GM06990 (cell line): ENCODE results near the gene RUNDC1.

ENCODE experiments used
- DNase-seq: peaks from one replicate; pipeline ENCODE4 v3.0.0-alpha.2; 2011; ENCODE audit not compliant: insufficient read length; ENCODE audit errors: extremely low read depth
- H3K27me3 ChIP-seq: replicated peaks from 2 replicates; pipeline ENCODE4 v1.6.0; 2011; ENCODE audit warnings: low read length; ENCODE audit not compliant: control insufficient read depth, insufficient read depth
- H3K36me3 ChIP-seq: 2 replicates; pipeline ENCODE4 v1.5.1; 2011; ENCODE audit warnings: low read length; ENCODE audit not compliant: control insufficient read depth, insufficient read depth
- H3K4me3 ChIP-seq: replicated peaks from 2 replicates; pipeline ENCODE4 v1.5.1; 2011; ENCODE audit warnings: low read depth, mild to moderate bottlenecking, control low read depth, low read length
- TF ChIP-seq, protein P1 (sequence below): IDR thresholded peaks from 2 replicates; pipeline ENCODE4 v1.5.1; 2011; ENCODE audit warnings: low read length, control low read depth, mild to moderate bottlenecking, inconsistent platforms; ENCODE audit not compliant: insufficient read depth, poor library complexity, severe bottlenecking

RUNDC1 gene

DNA sequence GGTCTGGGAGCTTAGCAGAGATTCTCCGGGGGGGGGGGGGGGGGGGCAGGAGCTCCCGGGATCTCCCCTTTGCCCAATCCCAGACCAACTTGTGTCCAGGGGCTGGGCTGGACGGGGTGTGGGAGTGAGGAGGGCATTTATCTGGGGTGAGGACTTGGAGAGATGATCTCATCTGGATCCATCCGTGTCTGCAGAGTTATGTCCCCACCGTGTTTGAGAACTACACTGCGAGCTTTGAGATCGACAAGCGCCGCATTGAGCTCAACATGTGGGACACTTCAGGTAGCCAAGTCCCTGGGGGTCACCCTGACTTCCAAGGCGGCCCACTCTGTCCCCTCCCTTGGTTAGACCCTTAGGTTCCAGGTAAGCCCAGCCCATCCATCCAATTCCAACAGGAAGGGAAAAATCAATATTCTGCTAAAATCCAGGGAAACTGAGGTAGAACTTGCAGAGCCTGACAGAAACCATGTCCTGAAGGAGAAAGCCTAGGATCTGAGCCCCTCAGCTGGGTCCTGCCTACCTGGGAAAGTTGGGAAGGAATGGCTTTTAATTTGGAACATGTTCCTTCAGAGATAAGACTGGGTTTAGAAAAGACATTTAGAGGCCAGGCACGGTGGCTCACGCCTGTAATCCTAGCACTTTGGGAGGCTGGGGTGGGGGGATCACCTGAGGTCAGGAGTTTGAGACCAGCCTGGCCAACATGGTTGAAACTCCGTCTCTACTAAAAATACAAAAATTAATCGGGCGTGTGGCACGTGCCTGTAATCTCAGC, 45.6 kb downstream of the RUNDC1 start:
- TF ChIP-seq, protein P1, sequence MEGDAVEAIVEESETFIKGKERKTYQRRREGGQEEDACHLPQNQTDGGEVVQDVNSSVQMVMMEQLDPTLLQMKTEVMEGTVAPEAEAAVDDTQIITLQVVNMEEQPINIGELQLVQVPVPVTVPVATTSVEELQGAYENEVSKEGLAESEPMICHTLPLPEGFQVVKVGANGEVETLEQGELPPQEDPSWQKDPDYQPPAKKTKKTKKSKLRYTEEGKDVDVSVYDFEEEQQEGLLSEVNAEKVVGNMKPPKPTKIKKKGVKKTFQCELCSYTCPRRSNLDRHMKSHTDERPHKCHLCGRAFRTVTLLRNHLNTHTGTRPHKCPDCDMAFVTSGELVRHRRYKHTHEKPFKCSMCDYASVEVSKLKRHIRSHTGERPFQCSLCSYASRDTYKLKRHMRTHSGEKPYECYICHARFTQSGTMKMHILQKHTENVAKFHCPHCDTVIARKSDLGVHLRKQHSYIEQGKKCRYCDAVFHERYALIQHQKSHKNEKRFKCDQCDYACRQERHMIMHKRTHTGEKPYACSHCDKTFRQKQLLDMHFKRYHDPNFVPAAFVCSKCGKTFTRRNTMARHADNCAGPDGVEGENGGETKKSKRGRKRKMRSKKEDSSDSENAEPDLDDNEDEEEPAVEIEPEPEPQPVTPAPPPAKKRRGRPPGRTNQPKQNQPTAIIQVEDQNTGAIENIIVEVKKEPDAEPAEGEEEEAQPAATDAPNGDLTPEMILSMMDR: no peak
- no peak overlapping the region for H3K4me3 ChIP-seq
- no peaks in the 10 kb centered on the region for H3K36me3 ChIP-seq
- H3K27me3 ChIP-seq: peaks cover 1% of the 10 kb centered on the region; the same call in 1 of the 2 replicates
- no peak for DNase-seq

DNA sequence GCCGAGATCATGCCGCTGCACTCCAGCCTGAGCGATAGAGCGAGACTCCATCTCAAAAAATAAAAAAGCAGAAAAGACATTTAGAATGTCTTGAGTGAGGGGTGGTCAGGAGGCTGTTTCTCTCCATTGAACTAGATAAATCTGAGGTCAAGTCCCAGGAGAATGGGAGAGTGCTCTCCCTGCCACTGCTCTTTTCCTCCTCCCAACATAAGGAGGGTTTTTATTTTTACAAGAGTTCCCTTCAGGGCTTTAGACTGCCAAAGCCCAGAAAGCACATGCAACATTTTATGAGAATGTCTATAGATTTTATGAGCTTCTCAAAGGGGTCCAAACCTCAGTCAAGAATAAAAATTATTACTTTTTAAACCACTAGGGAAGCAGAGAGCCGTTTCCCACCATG, 46.2 kb downstream of the RUNDC1 start:
- TF ChIP-seq, protein P1: no peak
- DNase-seq: no peak
- Histone ChIP-seq H3K27me3 (peaks cover 1% of the 10 kb centered on the region; the same call in 1 of the 2 replicates), H3K4me3 (no peak overlapping the region), H3K36me3 (no peaks in the 10 kb centered on the region)

DNA sequence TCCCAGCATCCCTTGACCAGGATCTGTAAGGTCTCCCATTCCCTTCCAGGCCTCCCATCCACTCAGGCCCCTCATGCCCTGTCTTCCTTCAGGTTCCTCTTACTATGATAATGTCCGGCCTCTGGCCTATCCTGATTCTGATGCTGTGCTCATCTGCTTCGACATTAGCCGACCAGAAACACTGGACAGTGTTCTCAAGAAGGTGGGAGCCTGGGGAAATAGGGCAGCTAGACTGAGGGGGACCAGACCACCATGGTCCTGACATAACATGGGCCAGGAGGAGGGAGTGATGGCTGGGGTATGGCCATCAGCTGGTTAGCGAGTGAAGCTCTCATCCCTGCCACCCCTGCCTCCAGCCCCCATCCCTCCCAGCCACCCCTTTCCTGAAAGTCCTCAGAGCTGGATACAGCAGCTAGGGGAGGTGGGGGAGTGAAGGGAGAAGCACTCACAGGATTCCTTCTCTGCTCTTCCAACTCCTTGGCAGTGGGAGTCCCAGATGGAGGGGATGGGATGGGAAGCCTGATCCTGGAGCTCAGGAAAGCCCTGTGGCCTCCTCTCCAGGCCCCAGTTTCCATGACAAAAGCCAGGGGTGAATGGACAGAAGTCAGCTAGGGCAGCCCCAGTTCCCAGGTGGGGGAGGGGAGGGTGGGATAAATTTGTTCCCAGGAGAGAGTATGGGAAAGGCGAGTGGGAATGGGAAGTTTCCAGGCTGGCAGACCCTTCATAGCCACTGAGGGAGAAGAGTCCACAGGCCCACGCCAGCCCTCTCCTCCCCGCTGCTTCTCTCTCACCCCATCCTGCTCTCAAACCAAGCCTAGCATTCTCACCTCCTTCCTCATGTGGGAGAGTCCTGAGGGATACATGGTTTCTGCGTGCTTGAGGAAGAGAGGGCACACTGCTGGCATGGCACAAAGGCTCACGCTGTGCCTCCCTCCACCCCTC, 47.0 kb downstream of the RUNDC1 start:
- no peak for DNase-seq
- TF ChIP-seq, protein P1: no peak
- Histone ChIP-seq H3K36me3 (no peaks in the 10 kb centered on the region), H3K27me3 (peaks cover 1% of the 10 kb centered on the region; the same call in 1 of the 2 replicates), H3K4me3 (no peak overlapping the region)

DNA sequence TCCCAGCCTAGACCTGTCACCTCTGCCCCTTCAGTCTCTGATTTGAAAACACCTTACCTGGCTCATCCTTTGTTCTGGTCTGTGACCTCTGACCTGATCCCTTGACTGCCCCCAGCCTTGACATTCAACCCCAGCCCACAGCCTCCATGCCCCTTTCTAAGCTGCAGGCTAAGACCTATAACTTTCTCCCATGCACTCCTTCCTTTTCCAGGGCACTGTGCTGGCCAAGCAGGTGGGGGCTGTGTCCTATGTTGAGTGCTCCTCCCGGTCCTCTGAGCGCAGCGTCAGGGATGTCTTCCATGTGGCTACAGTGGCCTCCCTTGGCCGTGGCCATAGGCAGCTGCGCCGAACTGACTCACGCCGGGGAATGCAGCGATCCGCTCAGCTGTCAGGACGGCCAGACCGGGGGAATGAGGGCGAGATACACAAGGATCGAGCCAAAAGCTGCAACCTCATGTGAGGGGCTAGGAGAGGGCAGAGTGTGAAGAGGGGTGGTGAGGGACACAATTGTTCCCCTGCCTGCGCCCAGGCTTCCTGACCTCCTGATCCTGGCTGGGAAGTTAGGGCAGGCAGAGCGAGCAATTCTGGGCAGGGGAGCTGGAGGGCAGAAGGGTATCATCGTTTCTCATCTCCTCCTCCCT, 48.0 kb downstream of the RUNDC1 start:
- TF ChIP-seq, protein P1: no peak
- Histone ChIP-seq H3K4me3 (no peak overlapping the region), H3K36me3 (no peaks in the 10 kb centered on the region), H3K27me3 (peaks cover 1% of the 10 kb centered on the region; the same call in 1 of the 2 replicates)
- no peak for DNase-seq

DNA sequence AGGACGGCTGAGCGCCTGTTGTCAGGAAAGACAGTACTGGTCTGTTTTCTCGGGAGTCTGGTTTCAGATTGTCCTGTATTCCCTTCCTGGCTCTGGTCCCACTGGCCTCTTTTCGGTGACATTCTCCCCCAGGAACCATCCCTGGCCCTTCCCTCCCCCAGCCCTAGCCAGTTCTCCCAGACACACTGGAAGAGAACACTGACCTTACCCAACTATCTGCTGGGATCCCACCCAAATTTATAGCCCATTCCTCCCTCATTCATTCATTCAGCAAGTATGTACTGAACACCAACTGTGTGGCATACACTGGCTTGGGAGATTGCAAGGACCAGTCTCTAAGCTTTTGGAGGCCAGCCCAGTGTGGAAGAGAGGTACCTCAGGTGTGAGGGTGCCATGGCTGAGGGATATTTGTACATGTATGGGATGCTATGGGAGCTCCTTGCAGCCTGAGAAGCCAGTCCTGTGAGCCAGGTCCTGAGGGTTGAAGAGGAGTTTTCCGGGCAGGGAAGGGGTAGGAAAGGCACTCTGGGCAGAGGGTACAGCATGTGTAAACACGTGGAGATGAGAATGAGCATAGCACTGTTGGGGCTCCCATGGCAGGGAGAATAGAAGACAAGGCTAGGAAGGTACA, 49.9 kb downstream of the RUNDC1 start:
- no peak for DNase-seq
- Histone ChIP-seq H3K4me3 (no peak overlapping the region), H3K36me3 (no peaks in the 10 kb centered on the region), H3K27me3 (peaks cover 1% of the 10 kb centered on the region; the same call in 1 of the 2 replicates)
- TF ChIP-seq, protein P1: no peak
